Testis (tissue), 2 donors: ENCODE results near the gene MID1.

ENCODE experiments used
- POLR2A ChIP-seq: fragments of 450-650 bp; IDR thresholded peaks from one replicate; pipeline ENCODE4 v1.6.1; 2017; ENCODE audit warnings: antibody characterized with exemption, mild to moderate bottlenecking, moderate library complexity
- TF ChIP-seq, protein P1 (sequence below), 3 experiments: fragments of 450-650 bp in 2 of 3; fragments of 200-600 bp in 1 of 3; sonication (generic) in 1 of 3; IDR thresholded peaks; one replicate each; pipeline ENCODE4 v1.5.1; 2016 to 2019; ENCODE audit warnings: antibody characterized with exemption in 3 of 3, mild to moderate bottlenecking in 2 of 3, moderate library complexity in 1 of 3

DNA sequence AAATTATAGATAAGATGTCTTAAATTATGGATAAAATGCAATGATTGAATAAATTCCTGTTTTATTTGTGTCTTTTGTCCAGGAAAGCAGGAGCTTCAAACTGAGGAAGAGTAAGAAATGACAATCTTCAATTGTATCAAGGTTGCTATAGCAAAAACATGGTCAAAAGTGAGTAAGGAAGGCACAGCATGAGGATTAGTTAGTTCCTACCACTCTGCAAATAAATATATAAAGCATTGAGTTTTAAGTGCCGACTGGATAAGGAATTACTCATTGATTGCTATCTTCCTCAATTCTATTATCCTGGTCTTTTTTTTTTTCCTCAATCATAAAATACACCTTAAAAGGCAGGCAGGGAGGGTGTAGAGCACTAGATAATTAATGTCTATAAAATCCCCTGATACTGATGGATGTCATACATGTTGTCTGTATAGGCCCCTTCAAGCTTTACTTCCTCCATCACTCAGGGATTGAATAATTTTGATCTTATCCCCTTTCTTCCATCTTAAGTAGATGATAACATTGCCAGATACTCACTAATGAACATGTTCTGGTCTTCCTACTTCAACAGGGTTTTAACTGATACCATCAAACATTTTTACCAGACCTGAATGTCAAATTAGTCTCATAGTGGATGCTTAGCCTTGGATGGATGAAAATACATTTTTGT is 86.6 kb downstream of the MID1 start:
- TF ChIP-seq, protein P1, sequence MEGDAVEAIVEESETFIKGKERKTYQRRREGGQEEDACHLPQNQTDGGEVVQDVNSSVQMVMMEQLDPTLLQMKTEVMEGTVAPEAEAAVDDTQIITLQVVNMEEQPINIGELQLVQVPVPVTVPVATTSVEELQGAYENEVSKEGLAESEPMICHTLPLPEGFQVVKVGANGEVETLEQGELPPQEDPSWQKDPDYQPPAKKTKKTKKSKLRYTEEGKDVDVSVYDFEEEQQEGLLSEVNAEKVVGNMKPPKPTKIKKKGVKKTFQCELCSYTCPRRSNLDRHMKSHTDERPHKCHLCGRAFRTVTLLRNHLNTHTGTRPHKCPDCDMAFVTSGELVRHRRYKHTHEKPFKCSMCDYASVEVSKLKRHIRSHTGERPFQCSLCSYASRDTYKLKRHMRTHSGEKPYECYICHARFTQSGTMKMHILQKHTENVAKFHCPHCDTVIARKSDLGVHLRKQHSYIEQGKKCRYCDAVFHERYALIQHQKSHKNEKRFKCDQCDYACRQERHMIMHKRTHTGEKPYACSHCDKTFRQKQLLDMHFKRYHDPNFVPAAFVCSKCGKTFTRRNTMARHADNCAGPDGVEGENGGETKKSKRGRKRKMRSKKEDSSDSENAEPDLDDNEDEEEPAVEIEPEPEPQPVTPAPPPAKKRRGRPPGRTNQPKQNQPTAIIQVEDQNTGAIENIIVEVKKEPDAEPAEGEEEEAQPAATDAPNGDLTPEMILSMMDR (IDR thresholded peaks at IDR 0.05) = no peak
- TF ChIP-seq POLR2A = no peak
